Sigmoid colon (tissue), 4 donors: ENCODE data around the gene DPCD.

ENCODE experiments used
- CTCF ChIP-seq, 4 experiments: fragments of 450-650 bp in 3 of 4; fragments of 200-600 bp in 1 of 4; IDR thresholded peaks; one replicate each; pipeline ENCODE4 v1.5.1; 2016 to 2019; ENCODE audit warnings: antibody characterized with exemption in 4 of 4, mild to moderate bottlenecking in 3 of 4, moderate library complexity in 2 of 4
- EP300 ChIP-seq, 4 donors: sonication (generic); formaldehyde crosslinking; IDR thresholded peaks; one replicate each; pipeline ENCODE4 v1.6.1; 2017; ENCODE audit warnings: antibody characterized with exemption in 4 of 4
- POLR2A ChIP-seq, 2 donors: fragments of 450-650 bp; IDR thresholded peaks; one replicate each; pipeline ENCODE4 v1.6.1; 2016; ENCODE audit warnings: antibody characterized with exemption in 2 of 2, mild to moderate bottlenecking in 2 of 2, moderate library complexity in 2 of 2
- POLR2AphosphoS5 ChIP-seq, 4 donors: sonication (generic); formaldehyde crosslinking; IDR thresholded peaks; one replicate each; pipeline ENCODE4 v1.6.1; 2017; ENCODE audit warnings: antibody characterized with exemption in 4 of 4

GRCh38 chr10:101625821-101626412 is 37.8 kb downstream of the DPCD start:
- TF ChIP-seq POLR2AphosphoS5 (IDR thresholded peaks at IDR 0.05), result no peak
- no peak for TF ChIP-seq CTCF (IDR thresholded peaks at IDR 0.05)
- TF ChIP-seq EP300 (IDR thresholded peaks at IDR 0.05), result no peak
- TF ChIP-seq POLR2A (IDR thresholded peaks at IDR 0.05), result no peak
